Right ventricle myocardium superior (tissue), 1 donor: ENCODE measurements around the gene CLPX. TPM values are rescaled to one million over a fixed set of nuclear protein-coding genes. Genes with fewer than 3 reads are reported as not detected.
"Not testable (repeated sequence)": the region's sequence is repeated elsewhere in the genome, so short reads cannot be mapped to it uniquely, and the experiment has no call there.

Experiments
- ATAC-seq: fragments of 200-7000 bp; cut with Tn5 transposase; one replicate; pipeline ENCODE4 v1.9.1; 2020; ENCODE audit warnings: mild to moderate bottlenecking; ENCODE audit not compliant: poor library complexity
- DNase-seq: peaks from one replicate; pipeline ENCODE4 v3.0.0-alpha.2; 2020
- intact Hi-C: fragments of 100-400 bp; cut with DNase I; formaldehyde crosslinking; loops from one replicate; pipeline ENCODE4 v1.11.2; 2022
- total RNA-seq: library from RNA; stranded (reverse); fragmentation: NEBNext Ultra II Directional; extraction: Animal tissue kit (Norgen Biotek cat#: 25700); gene quantifications from one replicate; pipeline ENCODE4 v1.2.1, GENCODE V29; 2021
- donor health status: DM: no; HTN: yes; CAD: no; lungs with severe emphysema.

Gene CLPX
- total RNA-seq, 1 donor from 2014 or later, result 51.5 TPM

- DNase-seq, result peak; percentile 50
These were observed 24.8 kb upstream of the CLPX start for GRCh38 chr15:65209701-65210643.

GRCh38 chr15:65208647-65209046, 23.5 kb upstream of the CLPX start:
- no peak for DNase-seq
- no peak for ATAC-seq
- intact Hi-C loops, result no loop called here

More at GRCh38 chr15:65209701-65210643, 24.8 kb upstream of the CLPX start:
- ATAC-seq, result peak; percentile 43
- intact Hi-C loops, result no loop called here

- DNase-seq (no peak), ATAC-seq (no peak)
- intact Hi-C loops, result no loop called here
These were observed 22.2 kb upstream of the CLPX start for GRCh38 chr15:65207280-65207840.

- intact Hi-C loops, result no loop called here
- ATAC-seq, result no peak
- no peak for DNase-seq
These were observed 21.6 kb upstream of the CLPX start for GRCh38 chr15:65206750-65207149.

GRCh38 chr15:65204931-65205660, 20.0 kb upstream of the CLPX start:
- no peak for DNase-seq
- ATAC-seq, result no peak
- intact Hi-C loops, result no loop called here

GRCh38 chr15:65204236-65204930, 19.2 kb upstream of the CLPX start:
- intact Hi-C loops, result no loop called here
- ATAC-seq (no peak), DNase-seq (no peak)

- ATAC-seq, result no peak
- intact Hi-C loops, result no loop called here
- no peak for DNase-seq
These were observed 16.8 kb upstream of the CLPX start for GRCh38 chr15:65201918-65202317.

- intact Hi-C loops, result no loop called here
- no peak for DNase-seq
- no peak for ATAC-seq
These were observed 13.4 kb upstream of the CLPX start for GRCh38 chr15:65198571-65198970.

GRCh38 chr15:65197337-65197645, 12.1 kb upstream of the CLPX start:
- intact Hi-C loops, result no loop called here
- no peak for ATAC-seq

GRCh38 chr15:65196637-65197336, 11.6 kb upstream of the CLPX start:
- DNase-seq (no peak), ATAC-seq (no peak)
- intact Hi-C loops, result no loop called here

More at GRCh38 chr15:65197337-65197645, 12.1 kb upstream of the CLPX start:
- no peak for DNase-seq

GRCh38 chr15:65195548-65195923, 10.4 kb upstream of the CLPX start:
- DNase-seq, result peak; percentile 58
- intact Hi-C loops, result no loop called here
- peak; percentile 52 for ATAC-seq

- ATAC-seq, result peak; percentile 50
- intact Hi-C loops, result no loop called here
- DNase-seq, result no peak
These were observed 9.8 kb upstream of the CLPX start for GRCh38 chr15:65194826-65195547.

GRCh38 chr15:65192016-65192415, 6.9 kb upstream of the CLPX start:
- ATAC-seq, result no peak
- DNase-seq, result no peak
- intact Hi-C loops, result no loop called here

GRCh38 chr15:65189102-65189740, 4.1 kb upstream of the CLPX start:
- DNase-seq (no peak), ATAC-seq (no peak)
- intact Hi-C loops, result loop anchor here (5.0 kb wide), 1 partner anchor 83 kb away; no protein-coding TSS in a partner anchor

- ATAC-seq, DNase-seq: not testable (repeated sequence)
- intact Hi-C loops, result loop anchor here (5.0 kb wide), 1 partner anchor 84 kb away; no protein-coding TSS in a partner anchor
These were observed 3.3 kb upstream of the CLPX start for GRCh38 chr15:65188472-65188871.

GRCh38 chr15:65184305-65184867, 756 bp downstream of the CLPX start:
- intact Hi-C loops, result no loop called here
- ATAC-seq (peak; percentile 60), DNase-seq (peak; percentile 75)

GRCh38 chr15:65183865-65184159, 1.3 kb downstream of the CLPX start:
- intact Hi-C loops, result no loop called here
- no peak for DNase-seq
- no peak for ATAC-seq
